NCI-H2171 (cell line): ENCODE results near the gene DDAH1.

Source experiments
- DNase-seq: peaks from one replicate; lab custom pipeline; 2025; lab: John Stamatoyannopoulos, UW

Gene DDAH1

GRCh38 chr1:85303440-85304162, 161.4 kb downstream of the DDAH1 start:
- DNase-seq: no peak

DNA sequence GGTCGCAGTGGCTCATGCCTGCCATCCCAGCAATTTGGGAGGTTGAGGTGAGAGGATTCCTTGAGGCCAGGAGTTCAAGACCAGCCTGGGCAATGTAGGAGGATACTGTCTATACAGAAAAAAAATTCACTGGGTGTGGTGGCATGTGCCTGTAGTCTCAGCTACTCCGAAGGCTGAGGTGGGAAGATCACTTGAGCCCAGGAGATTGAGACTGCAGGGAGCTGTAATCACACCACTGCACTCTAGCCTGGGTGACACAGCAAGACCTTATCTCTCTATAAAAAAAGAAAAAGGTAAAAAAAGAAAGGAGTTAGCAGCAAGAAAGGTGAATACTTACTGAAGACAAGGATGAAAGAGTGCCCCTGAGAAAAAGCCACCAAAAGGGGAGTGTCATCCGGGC, 164.8 kb downstream of the DDAH1 start:
- DNase-seq: no peak

DNA sequence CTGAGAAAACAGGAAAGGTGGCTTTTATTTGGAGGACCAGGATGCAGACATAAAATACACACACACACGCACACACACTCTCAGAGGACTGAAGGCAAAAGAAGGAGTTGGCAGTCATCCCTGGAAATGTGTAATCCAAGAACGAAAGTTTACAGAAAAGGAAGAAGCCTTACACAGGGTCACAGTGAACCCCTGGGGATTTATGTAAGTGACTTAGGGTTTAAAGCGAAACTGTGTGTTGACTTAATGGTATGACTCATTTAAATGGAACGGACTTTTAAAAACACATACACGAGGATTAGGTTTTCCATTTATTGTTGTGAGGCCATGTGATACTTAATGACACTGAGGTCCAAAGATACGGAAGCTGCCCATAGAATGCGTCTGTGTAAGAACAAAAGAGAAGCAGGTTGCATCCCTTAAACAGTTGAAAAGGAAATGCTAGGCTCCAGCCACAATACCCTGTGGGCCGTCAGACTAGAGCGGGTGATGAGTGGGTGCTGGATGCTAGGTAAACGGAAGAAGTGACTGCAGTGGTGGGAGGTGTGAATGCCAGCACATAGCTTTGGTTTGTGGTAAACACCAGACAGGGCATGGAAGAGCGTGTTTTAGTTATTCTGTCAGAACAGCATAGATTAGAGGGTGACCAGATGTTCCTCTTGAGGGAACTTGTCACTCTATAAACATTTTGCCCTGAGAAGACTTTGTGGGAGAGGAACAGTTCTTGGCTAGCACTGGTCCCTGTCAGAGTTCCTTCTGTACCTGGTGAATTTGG, 166.9 kb downstream of the DDAH1 start:
- DNase-seq: no peak

GRCh38 chr1:85297538-85297854, 167.5 kb downstream of the DDAH1 start:
- no peak for DNase-seq

DNA sequence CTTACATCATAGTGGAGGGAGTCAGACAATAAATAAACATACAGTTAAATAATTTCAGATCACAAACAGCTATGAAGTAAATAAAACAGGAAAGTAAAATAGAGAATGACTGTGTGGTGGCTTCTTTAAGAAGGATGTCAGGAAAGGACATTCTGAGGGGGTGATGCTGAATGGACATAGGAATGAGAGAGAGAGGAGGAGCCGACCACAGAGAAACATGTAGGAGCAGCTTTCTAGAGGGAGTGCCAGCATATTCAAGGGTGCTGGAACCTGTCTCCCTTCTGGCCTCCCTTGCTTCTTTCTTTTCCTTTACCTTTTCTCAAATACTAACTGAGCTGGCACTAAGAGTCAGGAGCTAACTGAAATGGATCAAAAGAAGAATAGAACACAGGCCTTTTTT, 168.0 kb downstream of the DDAH1 start:
- no peak for DNase-seq

DNA sequence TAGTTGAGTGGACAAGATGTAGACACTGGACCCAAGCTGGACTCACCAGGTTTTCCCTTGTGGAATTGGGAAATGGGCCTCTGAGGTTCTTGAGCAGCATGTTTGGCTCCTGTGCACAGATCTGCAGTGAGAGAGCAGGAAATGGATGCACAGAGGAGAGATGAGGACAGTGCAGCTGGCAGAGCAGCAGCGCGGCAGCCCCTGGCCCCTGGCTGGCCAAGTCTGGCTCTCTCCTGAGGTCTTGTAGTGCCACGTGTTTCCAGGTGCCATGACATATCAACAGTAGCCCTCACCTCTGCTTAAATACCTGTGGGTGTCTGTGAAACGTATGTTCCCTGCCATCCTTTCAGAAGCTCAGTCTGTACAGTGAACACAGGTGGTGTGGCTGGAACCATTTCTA, 169.3 kb downstream of the DDAH1 start:
- no peak for DNase-seq

- no peak for DNase-seq
Measured at GRCh38 chr1:85295006-85295431, 169.9 kb downstream of the DDAH1 start.

DNA sequence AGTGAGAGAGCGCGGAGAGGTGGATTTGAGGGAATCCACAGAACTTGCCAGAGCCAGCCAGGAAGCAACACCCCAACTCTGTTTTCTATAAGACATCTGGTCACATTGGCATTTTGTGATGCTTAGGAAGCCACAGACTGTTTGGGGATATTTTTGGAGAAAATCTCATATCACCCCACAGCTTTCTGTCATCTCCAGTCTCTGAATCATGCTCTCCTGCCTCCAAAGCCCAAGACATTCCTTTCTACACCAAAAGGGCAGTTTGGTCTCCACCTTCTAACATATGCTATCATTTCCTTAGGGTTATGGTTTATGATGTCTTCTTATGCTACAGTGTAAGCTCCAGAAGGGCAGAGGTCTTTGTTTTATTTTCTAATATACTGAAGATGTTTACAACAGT, 174.1 kb downstream of the DDAH1 start:
- DNase-seq: no peak

DNA sequence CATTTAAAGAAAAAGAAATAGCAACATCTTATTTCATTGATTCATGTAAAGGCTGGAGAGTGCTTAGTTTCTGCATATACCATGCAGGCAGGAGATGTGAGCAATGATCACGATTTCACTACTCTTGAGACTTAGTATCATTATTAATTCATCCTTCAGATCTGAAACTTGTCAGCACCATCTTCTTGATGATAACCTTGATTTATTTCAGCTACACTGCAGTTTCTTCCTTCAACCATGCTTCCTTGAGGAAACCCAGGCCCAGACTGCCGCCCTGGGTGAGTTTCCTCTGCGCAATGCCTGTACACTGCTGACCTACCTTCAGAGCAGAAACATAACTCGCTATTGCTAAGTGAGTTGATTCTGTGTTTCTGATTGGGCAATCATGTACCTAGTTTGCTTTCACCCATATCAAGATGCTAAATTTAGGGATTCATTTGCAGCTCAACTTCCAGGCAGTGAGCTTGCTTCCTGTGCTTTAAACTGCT, 175.1 kb downstream of the DDAH1 start:
- no peak for DNase-seq

GRCh38 chr1:85289207-85289847, 175.6 kb downstream of the DDAH1 start:
- DNase-seq: no peak

DNA sequence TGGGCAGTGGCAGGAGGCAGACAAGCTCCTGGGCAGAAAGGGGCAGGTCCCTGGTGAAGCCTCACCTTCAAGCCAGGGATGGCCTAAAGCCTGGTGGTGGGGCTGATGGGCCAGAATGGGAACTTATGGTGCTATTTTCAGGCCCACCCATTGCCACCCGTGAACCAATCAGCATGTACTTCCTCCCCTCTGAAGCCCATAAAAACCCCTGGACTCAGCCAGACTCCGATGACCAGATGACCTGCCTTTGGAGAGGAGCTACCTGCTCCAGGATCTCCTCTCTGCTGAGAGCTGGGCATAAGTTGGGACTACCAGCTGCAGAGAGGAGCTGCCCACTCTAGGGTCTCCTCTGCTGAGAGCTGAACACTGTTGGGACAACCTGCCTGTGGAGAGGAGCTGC, 180.8 kb downstream of the DDAH1 start:
- DNase-seq: no peak

DNA sequence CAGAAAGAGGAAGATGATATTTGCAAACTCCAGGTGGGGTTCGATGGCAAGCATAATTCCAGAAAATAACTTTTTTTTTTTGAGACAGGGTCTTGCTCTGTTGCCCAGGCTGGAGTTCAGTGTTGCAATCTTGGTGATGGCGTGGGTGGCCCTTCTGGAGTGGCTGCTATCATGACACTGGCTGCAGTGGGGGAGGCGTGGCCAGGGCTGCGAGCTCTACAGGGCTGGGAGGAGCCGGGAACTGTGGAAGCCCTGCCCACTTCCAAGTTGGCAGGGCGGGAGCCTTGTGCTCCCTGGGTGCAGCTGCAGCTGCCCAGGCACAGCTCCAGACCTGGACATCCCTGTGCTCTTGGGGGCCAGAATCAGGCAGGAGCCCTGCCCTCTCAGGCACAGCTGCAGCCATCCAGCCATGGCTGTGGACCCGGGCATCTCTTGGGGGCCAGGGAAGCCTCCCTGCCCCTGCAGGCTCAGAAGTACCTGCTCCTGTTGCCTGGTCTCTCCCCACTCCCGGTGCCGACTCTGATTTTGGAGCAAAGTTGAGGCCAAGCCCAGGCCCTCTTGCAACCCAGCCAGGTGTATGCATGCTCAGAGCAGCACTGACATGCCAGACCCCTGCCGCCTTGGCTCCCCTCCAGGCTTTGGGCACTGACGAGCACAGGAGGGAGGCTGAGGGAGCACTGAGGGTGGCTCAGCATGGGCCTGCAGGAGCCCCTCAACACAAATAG, 181.3 kb downstream of the DDAH1 start:
- DNase-seq: no peak

- no peak for DNase-seq
Measured at GRCh38 chr1:85282424-85282823, 182.5 kb downstream of the DDAH1 start.

GRCh38 chr1:85280636-85281035, 184.3 kb downstream of the DDAH1 start:
- no peak for DNase-seq

- DNase-seq: no peak
Measured at GRCh38 chr1:85279458-85280080, 185.4 kb downstream of the DDAH1 start.

- no peak for DNase-seq
Measured at GRCh38 chr1:85278853-85279314, 186.1 kb downstream of the DDAH1 start.

GRCh38 chr1:85277802-85278201, 187.2 kb downstream of the DDAH1 start:
- no peak for DNase-seq

DNA sequence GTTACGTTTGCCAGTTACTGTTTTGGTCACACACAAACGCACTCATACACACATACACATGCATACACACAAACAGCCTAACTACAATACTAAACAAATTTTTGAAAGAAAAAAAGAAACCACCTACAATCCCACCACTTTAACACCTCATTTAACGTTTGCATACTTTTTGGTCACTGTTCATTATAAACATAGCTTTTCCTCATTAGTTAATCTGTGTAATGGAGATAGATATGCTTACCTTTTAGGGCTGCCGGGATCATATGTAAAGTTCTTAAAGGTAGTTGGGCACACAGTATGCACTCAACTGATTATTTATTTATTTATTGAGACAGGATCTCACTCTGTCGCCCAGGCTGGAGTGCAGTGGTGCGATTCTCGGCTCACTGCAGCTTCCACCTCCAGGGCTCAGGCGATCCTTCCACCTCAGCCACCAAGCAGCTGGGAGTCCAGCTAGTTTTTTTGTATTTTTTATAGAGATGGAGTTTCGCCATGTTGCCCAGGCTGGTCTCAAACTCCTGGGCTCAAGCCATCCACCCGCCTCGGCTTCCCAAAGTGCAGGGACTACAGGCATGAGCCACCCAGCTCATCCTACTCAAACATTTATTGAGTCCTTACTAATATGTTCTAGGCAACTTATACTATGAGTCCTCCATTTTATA, 187.8 kb downstream of the DDAH1 start:
- DNase-seq: no peak

- peak; percentile 97 for DNase-seq
Measured at GRCh38 chr1:85276215-85276977, 188.6 kb downstream of the DDAH1 start, which contains the start of gene BCL10. Gene BCL10 (minus strand): TSS chr1:85276632. CDS start chr1:85276352, 280 bp downstream.

- no peak for DNase-seq
Measured at GRCh38 chr1:85275701-85276214, 189.2 kb downstream of the DDAH1 start.
